HG03565 (cell line): Measurements from ENCODE around the gene RPL29.

Source experiments
- ATAC-seq: cut with Tn5 transposase; IDR thresholded peaks from one replicate; pipeline ENCODE4 v1.9.1; 2021; ENCODE audit warnings: mild to moderate bottlenecking, moderate library complexity; ENCODE audit not compliant: unreplicated experiment

Gene RPL29

DNA sequence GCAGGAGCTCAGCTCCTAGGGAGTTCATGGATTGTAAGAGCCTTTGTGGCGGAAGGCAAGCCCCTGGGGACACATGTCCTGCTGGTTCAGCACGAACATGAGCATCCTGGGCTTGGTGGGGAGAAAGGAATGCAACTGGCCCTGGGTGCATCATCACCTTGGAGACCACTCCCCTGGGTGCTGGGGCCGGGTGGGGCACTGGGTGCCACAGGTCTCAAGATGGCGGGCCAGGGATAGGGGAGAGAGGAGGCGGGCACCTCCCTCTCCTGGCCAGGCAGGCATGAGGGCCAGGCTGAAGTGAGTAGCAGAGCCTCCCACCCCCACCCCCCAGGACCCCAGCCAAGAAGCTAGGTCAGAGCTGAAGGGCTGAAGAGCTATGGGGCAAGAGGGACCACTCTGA, 29.2 kb downstream of the RPL29 start:
- no peak for ATAC-seq

DNA sequence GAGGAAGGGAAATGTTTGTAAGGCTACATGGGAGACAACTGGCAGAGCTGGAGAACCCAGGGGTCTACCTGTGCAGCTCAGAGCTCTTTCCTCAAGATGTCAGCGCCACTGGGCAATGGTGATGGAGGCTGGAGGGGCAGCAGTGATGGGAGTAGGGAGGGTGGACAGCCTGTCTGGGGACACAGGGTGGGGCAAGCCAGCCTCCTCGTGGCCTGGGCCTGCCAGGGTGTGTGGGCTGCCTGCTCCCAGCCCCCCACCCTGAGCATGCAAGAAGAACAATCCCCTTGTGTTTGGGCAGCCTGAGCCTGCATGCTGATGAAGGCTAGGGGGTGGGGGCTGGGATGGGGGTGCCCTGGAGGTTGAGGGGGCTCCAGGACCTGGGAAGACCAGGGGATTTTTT, 29.7 kb downstream of the RPL29 start:
- ATAC-seq = no peak

DNA sequence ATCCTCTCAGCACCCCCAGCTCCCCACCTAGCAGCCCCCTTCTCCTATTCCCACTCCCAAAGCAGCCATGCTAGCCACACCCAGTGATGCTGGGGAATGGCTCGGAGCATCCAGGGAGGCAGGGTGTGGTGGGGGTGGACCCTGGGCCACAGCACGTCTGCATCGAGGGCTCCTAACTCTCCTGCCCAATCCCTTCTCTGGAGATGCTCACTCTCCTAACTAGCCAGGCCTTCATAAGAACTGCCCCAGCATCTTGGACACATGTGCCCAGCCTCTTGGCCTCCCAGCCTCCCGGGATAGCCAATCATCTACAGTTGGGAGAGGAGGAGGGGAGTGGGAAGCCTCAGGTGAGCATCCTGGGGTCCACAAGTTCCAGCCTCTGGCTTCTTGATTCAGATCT, 31.2 kb downstream of the RPL29 start:
- no peak for ATAC-seq

DNA sequence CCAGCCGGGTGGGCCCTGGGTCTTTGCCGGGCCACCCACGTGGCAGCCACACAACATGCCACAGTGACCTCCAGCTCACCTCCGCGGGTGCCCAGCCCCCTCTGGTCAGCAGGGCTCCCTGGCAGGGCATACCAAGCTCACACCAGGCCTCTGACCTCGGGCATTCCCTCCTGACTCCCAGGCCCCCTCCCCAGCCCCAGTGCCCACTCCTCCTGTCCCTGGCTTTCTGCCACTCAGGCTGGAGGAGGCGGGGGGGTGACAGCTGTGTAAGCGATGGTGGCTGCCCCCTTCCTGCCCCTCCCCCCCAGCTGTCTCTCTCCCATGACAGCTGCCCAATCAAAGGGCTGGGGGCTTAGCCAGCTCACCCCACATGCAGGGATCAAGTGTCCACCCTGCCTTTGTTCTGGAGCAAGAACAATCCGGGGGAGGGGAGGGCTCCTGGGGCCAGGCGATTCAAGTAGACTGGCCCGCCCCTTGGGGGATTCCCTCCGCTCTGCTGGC, 31.7 kb downstream of the RPL29 start:
- no peak for ATAC-seq

DNA sequence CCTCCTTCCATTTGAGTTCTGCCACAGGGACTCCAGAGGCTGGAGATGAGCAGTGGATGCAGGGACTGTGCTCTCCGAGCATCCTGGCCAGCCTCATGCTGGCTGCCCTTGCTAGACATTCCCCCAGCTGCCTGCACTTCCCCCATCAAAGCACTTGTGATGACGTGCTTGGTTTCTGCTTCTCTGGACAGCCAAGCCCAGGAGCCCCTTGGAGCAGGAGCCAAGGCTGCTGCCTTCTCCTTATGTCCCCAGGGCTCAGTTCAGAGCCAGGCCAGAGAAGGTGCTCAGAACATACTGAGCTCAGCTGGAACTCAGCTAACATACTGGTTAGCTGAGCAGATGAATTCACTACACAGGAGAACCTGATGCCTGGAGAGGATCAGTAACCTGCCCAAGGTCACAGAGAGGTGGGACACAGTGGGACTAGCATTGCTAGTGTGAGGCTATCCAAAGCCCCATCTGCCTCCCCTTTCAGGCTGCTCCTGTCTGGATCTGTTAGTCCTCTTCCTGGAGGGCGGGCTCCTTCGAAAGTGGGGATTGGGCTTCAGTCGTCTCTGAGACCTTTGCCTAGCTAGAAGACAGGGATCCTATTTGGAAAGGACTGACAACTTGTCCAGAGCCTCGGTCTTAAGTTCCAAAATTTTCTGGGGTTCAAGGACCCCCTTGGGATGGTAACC, 32.7 kb downstream of the RPL29 start:
- ATAC-seq = no peak

DNA sequence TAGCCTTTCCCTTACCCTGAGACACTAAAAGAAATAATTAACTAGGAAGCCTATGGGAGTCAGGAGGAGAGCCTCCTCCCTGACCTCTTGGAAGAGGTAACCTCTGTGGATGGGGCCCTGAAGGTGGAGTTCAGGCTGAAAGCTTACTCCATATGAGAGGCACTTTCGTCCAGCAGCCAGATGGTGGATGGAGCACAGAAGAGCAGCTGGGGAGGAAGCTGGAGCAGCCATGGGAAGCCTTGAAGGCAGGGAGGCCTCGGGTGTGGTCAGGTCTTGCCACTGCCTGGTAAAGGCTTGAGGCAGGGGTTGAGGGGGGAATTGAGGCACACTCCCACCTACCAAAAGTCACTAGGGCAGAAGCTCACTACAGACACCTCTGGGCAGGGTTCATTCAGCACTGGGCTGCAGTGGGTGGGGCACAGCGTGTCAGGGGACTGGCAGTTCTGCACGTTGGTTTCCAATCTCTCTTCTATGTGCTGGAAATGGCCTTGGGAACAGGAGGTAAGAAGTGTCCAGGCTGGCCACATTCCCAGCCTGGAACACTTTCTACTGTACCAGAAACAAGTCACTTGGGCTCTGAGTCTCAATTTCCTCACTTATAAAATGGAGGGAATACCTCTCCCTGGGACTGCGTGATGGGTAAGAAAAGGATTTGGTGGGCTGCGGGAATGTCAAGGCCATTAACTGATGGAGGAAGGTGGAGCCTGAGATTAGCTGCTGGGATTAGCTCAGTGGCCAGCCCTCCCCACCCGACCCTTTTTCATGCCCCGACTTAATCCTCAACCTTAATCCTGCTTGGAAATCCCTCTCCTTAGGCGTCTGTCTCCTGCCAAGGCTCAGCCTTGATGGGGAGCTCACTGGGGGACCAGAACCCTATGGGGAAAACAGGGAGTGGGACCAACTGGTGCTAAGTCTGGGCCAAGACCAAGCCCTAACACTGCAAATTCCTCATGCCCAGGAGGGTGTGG, 33.8 kb downstream of the RPL29 start:
- ATAC-seq = no peak

DNA sequence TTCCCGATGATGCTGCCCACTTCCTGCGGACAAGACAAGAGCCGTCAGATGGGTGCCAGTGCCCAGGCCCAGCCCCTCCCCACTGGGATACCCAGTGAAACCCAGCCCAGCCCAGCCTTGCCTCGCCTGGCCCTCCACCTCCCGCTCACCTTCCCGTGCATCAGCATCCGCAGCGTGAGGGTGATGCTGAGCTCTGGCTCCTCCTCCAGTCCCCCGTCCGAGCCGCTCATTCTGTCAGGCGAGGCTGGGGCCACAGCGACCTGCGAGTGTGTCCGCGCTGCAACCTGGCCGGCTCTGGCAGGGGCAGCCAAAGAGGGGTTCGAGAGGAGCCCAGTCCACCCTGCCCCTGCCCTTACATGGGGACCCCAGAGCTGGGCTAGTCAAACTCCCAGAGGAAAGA, 34.7 kb downstream of the RPL29 start:
- ATAC-seq = no peak

DNA sequence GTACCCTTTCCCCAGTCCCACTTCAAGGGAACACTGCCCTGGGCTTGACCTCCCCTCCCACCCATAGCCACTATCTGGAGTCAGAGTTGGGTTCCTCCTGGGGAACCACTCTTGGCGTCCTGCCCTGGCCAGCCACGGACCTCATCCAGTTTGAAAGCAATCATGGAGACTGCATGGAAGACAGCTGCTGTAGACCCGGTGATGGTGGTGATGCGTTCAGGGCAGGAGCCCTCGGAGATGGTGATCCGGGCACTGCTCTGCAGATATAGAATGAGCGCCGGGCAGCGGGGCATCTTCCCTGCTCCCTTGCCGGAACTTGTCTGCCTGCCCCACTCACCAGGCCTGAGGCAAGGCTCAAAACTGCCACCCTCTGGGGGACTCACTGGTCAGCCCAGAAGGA, 35.3 kb downstream of the RPL29 start:
- ATAC-seq = no peak

DNA sequence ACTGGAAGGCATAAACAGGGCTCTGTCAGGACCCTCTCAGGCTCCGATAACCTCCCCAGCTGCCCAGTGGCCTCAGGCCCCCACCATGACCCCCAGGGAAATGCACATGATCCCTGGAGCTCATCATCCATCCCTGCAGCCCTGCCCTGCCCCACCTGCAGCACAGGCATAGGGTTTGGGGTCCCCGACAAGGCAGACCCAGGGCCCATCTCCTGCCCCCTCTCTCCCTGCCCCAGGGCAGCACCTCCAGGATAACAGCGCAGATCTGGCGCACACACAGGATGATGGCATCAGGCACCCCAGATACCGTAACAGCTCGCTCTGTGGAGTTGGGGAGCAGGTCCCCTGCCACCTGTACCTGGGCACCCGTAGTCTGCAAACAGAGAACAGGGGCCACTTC, 36.0 kb downstream of the RPL29 start:
- no peak for ATAC-seq

DNA sequence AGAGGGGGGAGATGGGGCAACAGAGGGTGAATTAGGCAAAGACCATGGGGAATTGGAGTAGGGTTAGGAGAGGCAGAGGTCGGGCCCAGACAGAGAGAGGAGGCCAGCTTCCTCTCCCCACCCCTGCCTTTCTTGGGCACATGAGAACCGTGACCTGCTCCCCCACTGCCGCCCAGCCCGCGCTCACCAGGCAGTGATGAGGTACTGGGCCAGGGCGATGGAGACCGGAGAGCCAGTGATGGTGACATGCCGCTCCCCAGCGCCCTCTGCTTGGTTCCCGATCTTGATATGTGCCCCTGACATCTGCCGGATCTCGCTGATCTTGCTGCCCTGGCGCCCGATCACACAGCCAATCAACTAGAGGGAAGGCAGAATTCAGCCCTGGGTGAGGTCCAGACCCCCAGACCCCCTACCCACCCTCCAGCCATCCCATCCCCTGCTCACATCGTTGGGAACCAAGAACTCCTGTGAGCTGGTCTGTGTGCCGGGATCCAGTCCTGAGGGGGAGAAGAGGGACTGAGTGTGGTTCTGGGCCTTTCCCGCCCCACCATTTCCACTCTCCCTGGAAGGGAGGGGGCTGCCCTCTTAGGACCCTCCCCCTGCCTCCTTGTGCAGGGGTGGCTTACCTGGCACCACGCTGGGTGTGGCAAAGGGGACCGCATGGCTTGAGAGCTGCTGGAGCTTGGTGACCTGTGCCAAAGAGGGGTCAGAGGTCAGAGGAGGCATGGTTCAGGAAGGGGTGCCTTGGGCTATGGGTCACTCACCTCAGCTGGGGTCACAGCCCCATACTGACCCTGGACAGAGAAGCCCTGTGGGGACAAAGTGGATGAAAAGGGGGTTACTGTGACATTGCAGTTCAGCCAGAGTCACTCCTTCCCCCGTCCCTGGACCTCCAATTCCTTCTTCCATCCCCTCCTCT, 36.8 kb downstream of the RPL29 start:
- ATAC-seq = no peak

DNA sequence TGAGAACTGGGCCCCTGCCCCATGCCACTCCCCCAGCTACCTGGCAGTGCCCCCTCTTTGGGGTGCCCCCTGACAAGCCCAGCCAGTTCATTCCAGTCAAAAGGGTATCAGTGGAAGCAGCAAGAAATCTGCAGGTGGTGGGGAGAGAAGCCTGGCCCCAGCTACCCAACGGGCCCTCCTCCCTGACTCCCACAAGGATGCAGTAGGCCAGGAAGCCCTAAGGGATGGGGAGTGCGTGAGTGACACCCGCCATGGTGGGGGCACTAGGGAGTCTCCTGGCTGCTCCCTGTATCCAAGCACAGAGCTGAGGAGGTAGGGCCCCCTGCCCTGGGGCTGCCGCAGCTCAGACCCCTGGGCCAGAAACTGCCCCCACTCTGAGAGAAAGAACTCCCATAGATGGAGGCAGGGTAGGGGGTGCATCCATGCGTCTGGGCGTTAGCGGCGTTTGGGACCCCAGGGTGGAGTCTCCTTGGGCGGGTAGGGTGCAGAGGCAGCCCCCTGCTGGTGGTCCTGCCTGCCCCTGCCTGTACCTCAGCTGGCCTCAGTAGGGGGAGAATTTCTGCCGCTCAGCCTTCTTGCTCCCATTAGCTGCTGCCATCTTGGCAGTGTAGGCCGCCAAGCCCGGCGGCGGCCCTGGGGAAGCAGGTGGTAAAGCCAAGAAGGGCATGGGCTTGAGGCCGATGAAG, 38.0 kb downstream of the RPL29 start:
- no peak for ATAC-seq

DNA sequence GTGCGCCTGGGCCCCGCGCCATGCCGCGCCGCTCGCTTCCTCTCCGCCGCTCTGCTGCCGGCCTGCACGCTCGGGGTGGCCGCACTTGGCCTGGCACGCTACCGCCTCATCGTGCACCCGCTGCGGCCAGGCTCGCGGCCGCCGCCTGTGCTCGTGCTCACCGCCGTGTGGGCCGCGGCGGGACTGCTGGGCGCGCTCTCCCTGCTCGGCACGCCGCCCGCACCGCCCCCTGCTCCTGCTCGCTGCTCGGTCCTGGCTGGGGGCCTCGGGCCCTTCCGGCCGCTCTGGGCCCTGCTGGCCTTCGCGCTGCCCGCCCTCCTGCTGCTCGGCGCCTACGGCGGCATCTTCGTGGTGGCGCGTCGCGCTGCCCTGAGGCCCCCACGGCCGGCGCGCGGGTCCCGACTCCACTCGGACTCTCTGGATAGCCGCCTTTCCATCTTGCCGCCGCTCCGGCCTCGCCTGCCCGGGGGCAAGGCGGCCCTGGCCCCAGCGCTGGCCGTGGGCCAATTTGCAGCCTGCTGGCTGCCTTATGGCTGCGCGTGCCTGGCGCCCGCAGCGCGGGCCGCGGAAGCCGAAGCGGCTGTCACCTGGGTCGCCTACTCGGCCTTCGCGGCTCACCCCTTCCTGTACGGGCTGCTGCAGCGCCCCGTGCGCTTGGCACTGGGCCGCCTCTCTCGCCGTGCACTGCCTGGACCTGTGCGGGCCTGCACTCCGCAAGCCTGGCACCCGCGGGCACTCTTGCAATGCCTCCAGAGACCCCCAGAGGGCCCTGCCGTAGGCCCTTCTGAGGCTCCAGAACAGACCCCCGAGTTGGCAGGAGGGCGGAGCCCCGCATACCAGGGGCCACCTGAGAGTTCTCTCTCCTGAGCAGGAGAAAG, 39.6 kb downstream of the RPL29 start:
- ATAC-seq = no peak

DNA sequence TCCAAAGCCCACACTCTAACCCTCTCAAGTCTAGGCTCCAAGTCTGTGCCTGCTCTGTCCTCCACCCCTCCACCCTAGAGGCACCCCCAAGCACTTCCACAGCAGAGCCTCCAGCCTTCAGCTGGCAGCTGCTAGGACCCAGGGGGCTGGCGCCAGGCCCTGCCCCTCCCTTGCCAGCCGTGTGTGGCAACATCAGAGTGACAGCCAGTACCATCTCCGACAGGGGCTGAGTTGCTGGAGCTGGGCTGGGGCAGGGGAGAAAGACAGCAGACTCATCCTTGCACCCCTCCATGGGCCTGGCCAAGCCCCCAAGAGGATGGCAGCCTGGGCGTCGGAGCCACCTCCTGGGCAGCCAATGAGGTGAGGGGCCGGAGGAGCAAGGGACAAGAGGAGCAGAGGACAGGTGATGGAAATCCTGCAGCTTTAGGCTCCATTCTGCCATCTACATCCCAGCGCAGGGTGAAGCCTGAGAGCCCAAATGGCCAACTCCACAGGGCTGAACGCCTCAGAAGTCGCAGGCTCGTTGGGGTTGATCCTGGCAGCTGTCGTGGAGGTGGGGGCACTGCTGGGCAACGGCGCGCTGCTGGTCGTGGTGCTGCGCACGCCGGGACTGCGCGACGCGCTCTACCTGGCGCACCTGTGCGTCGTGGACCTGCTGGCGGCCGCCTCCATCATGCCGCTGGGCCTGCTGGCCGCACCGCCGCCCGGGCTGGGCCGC, 40.4 kb downstream of the RPL29 start, which contains the start of gene GPR62:
Gene GPR62, plus strand, starts transcription at position 207 of the 718 bp plus-strand sequence. Its CDS starts 272 bp downstream, at position 479.
- no peak for ATAC-seq

DNA sequence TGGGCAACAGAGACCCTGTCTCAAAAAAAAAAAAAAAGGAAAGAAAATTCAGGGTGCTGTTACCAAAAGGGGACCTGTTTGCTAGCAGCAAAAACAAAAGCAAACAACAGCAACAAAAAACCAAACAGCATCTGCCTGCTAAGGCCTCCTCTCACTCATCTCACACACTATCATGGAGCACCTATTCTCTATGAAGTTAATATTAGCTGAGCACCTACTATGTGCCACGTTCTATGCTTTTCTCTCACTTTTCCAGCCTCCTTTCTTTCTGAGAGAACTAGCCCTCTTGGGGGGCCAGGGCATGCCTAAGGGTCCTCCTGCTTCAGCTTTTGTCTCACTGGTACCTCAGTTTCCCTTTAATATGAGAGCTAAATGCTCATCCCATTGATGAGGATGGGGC, 41.0 kb downstream of the RPL29 start:
- no peak for ATAC-seq

DNA sequence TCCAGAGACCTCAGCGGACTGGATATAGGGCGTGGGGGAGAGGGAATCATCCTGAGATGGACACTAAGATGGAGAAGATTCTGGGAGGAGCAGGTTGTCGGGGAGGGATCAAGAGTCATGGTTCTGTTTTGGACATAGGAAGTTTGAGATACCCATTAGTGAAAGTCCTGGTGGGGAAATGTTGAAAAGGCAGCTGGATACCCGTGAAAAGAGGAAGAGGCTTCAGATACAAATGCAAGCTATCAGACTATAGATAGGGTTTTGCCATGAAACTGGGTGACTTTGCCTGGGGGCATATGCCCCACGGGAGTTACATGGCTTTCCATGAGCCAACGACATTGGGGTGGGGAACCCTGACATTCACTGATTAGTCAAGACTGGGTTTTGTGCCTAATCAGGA, 41.6 kb downstream of the RPL29 start:
- ATAC-seq = no peak

DNA sequence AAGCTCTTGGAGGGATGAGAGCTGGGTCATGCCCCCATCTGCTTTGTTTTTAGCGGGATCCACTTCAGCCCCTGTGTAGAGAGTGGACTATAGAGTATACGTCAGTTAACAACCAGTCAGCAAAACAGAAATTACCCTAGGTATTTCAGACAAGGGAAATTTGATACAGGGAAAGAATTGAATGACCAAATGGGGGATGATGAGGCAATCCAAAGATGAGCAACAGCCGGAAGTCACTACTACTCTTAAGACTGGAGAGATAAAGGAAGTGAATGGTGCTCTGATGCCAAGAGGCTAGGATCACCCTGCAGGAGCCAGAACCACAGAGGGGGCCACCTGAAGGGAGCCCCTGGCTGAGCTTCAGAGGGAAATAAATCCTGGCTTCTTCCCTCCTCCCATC, 42.2 kb downstream of the RPL29 start:
- no peak for ATAC-seq

DNA sequence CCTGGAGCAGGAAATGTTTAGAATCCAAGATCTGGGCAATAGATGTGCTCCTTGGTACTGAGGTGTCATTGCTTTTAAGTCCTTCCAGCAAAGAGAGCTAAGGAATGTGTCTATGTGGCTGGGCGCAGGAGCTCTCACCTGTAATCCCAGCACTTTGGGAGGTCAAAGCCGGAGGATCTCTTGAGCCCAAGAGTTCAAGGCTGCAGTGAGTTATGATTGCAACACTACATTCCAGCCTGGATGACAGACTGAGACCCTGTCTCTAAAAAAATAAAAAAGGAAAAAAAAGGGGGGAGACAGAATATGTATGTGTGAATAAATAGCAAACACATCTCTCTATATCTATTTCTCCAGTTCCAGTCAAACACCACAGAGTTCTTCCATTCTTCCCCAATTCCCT, 44.8 kb downstream of the RPL29 start:
- no peak for ATAC-seq

DNA sequence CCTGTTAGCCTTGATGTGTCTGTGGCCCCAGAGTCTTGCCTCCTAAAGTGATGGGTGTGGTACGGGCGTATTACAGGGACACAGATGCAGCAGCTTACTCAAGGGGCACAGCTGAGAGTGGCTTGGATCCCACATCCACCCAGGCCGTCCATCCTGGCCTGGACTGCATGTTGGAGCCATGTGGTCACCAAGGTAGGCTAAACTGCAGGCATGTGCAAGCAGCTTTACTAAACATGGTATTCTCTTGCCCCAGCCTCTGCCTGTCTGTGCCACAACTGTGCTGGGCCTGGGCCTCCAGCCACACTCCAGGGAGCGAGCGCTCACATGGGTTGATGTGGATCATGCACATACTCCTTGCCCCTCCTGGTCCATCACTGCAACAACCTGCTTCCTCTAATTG, 46.6 kb downstream of the RPL29 start:
- no peak for ATAC-seq
